Activated naive CD4-positive, alpha-beta T cell treated with anti-CD3 and anti-CD28 coated beads, Interleukin-2, amount 10 ng/mL, durations not matched to agents 7 days and 5 days (primary cell): ENCODE results near the gene KIF5A.

Source experiments
- CTCF ChIA-PET: fragments of 350-600 bp; sonication (Branson Sonifier 250); formaldehyde crosslinking; loops from one replicate; lab custom pipeline; 2021; ENCODE audit warnings: antibody characterized with exemption; lab: Charles Lee
- DNase-seq: peaks from one replicate; pipeline ENCODE4 v3.0.0-alpha.2; 2020
- H3K27ac Mint-ChIP-seq: one replicate; pipeline ENCODE4 v1.8.0; 2021; ENCODE audit warnings: mild to moderate bottlenecking, moderate library complexity, mixed read lengths
- H3K27me3 Mint-ChIP-seq: one replicate; pipeline ENCODE4 v1.8.0; 2021; ENCODE audit warnings: mild to moderate bottlenecking, mixed read lengths
- H3K36me3 Mint-ChIP-seq: one replicate; pipeline ENCODE4 v1.8.0; 2021; ENCODE audit warnings: mixed read lengths
- H3K4me1 Mint-ChIP-seq: one replicate; pipeline ENCODE4 v1.8.0; 2021; ENCODE audit warnings: mixed read lengths
- H3K4me3 Mint-ChIP-seq: one replicate; pipeline ENCODE4 v1.8.0; 2021; ENCODE audit warnings: mild to moderate bottlenecking, moderate library complexity, mixed read lengths
- H3K9me3 Mint-ChIP-seq: one replicate; pipeline ENCODE4 v1.8.0; 2021; ENCODE audit warnings: mixed read lengths

The KIF5A gene

GRCh38 chr12:57534991-57535543, 14.8 kb upstream of the KIF5A start:
- Mint-ChIP-seq H3K27ac (no peak overlapping the region), H3K4me1 (peaks cover 3% of the 10 kb centered on the region), H3K9me3 (no peaks in the 10 kb centered on the region), H3K27me3 (no peaks in the 10 kb centered on the region), H3K36me3 (peaks cover 45% of the 10 kb centered on the region), H3K4me3 (no peak overlapping the region)
- CTCF ChIA-PET, result interaction anchor here (1.3 to 2.2 kb wide), 2 partner anchors 11 to 17 kb away, joined by 3 to 6 read pairs; no protein-coding TSS in a partner anchor
- DNase-seq, result no peak

- Mint-ChIP-seq H3K9me3 (no peaks in the 10 kb centered on the region), H3K4me1 (peaks cover 3% of the 10 kb centered on the region), H3K4me3 (no peak overlapping the region), H3K27me3 (no peaks in the 10 kb centered on the region), H3K36me3 (peaks cover 43% of the 10 kb centered on the region), H3K27ac (peak overlapping the region; percentile 67)
- DNase-seq, result no peak
- CTCF ChIA-PET, result no interaction called here
These were observed 13.9 kb upstream of the KIF5A start for GRCh38 chr12:57535764-57536596.

GRCh38 chr12:57536597-57536942, 13.3 kb upstream of the KIF5A start:
- DNase-seq, result no peak
- H3K27ac Mint-ChIP-seq, result no peak overlapping the region
- H3K27me3 Mint-ChIP-seq, result no peaks in the 10 kb centered on the region
- CTCF ChIA-PET, result interaction anchor here (1.4 kb wide), 1 partner anchor 10 kb away, joined by 4 read pairs; the partner anchor contains the start of gene DCTN2
- H3K9me3 Mint-ChIP-seq, result no peaks in the 10 kb centered on the region
- peaks cover 3% of the 10 kb centered on the region for H3K4me1 Mint-ChIP-seq
- H3K4me3 Mint-ChIP-seq, result no peak overlapping the region
- H3K36me3 Mint-ChIP-seq, result peaks cover 40% of the 10 kb centered on the region

GRCh38 chr12:57539134-57539768, 10.6 kb upstream of the KIF5A start:
- Mint-ChIP-seq H3K36me3 (peaks cover 34% of the 10 kb centered on the region), H3K27ac (no peak overlapping the region), H3K4me3 (no peak overlapping the region), H3K9me3 (no peaks in the 10 kb centered on the region), H3K4me1 (peaks cover 12% of the 10 kb centered on the region), H3K27me3 (no peaks in the 10 kb centered on the region)
- no peak for DNase-seq
- CTCF ChIA-PET, result no interaction called here

- H3K4me3 Mint-ChIP-seq, result no peak overlapping the region
- CTCF ChIA-PET, result no interaction called here
- H3K27ac Mint-ChIP-seq, result no peak overlapping the region
- H3K27me3 Mint-ChIP-seq, result no peaks in the 10 kb centered on the region
- peaks cover 32% of the 10 kb centered on the region for H3K36me3 Mint-ChIP-seq
- DNase-seq, result no peak
- no peaks in the 10 kb centered on the region for H3K9me3 Mint-ChIP-seq
- peaks cover 26% of the 10 kb centered on the region for H3K4me1 Mint-ChIP-seq
These were observed 8.8 kb upstream of the KIF5A start for GRCh38 chr12:57541001-57541400.

- CTCF ChIA-PET, result no interaction called here
- peaks cover 32% of the 10 kb centered on the region for H3K36me3 Mint-ChIP-seq
- no peak for DNase-seq
- no peak overlapping the region for H3K4me3 Mint-ChIP-seq
- no peak overlapping the region for H3K27ac Mint-ChIP-seq
- peaks cover 31% of the 10 kb centered on the region for H3K4me1 Mint-ChIP-seq
- H3K9me3 Mint-ChIP-seq, result no peaks in the 10 kb centered on the region
- no peaks in the 10 kb centered on the region for H3K27me3 Mint-ChIP-seq
These were observed 8.1 kb upstream of the KIF5A start for GRCh38 chr12:57541717-57542116.

- Mint-ChIP-seq H3K27ac (no peak overlapping the region), H3K27me3 (peaks cover 11% of the 10 kb centered on the region), H3K4me1 (peaks cover 36% of the 10 kb centered on the region), H3K9me3 (no peaks in the 10 kb centered on the region), H3K36me3 (peaks cover 26% of the 10 kb centered on the region), H3K4me3 (no peak overlapping the region)
- no peak for DNase-seq
- CTCF ChIA-PET, result interaction anchor here (1.0 kb wide), 1 partner anchor 88 kb away, joined by 3 read pairs; no protein-coding TSS in a partner anchor
These were observed 6.3 kb upstream of the KIF5A start for GRCh38 chr12:57543581-57543980.

- H3K27me3 Mint-ChIP-seq, result peaks cover 34% of the 10 kb centered on the region
- no peaks in the 10 kb centered on the region for H3K9me3 Mint-ChIP-seq
- CTCF ChIA-PET, result interaction anchor here (0.7 to 1.2 kb wide), 6 partner anchors 14 to 83 kb away, joined by 3 to 4 read pairs (median 3); no protein-coding TSS in a partner anchor
- H3K4me3 Mint-ChIP-seq, result peak overlapping the region; percentile 99
- H3K36me3 Mint-ChIP-seq, result peaks cover 25% of the 10 kb centered on the region
- H3K4me1 Mint-ChIP-seq, result peaks cover 52% of the 10 kb centered on the region
- H3K27ac Mint-ChIP-seq, result peak overlapping the region; percentile 91
- no peak for DNase-seq
These were observed 3.9 kb upstream of the KIF5A start for GRCh38 chr12:57545809-57546437.

GRCh38 chr12:57546438-57547287, 3.2 kb upstream of the KIF5A start, which contains the start of gene DCTN2:
DCTN2 (minus strand) TSS chr12:57547192; CDS start chr12:57547063, 129 bp downstream.
- peaks cover 38% of the 10 kb centered on the region for H3K27me3 Mint-ChIP-seq
- peak; percentile 98 for DNase-seq
- peak within 1 kb of the TSS; percentile 99 for H3K4me3 Mint-ChIP-seq
- no peaks in the 10 kb centered on the region for H3K9me3 Mint-ChIP-seq
- H3K36me3 Mint-ChIP-seq, result peaks cover 22% of the 10 kb centered on the region
- peaks cover 53% of the 10 kb centered on the region for H3K4me1 Mint-ChIP-seq
- H3K27ac Mint-ChIP-seq, result peak within 1 kb of the TSS; percentile 91
- CTCF ChIA-PET, result interaction anchor here (0.7 to 1.2 kb wide), 6 partner anchors 10 to 71 kb away, joined by 3 to 4 read pairs (median 3); no protein-coding TSS in a partner anchor

GRCh38 chr12:57547288-57548012, 2.4 kb upstream of the KIF5A start:
- Mint-ChIP-seq H3K27ac (peak overlapping the region; percentile 91), H3K27me3 (peaks cover 41% of the 10 kb centered on the region), H3K36me3 (peaks cover 22% of the 10 kb centered on the region), H3K4me1 (peaks cover 53% of the 10 kb centered on the region), H3K9me3 (no peaks in the 10 kb centered on the region), H3K4me3 (peak overlapping the region; percentile 99)
- CTCF ChIA-PET, result interaction anchor here (1.0 to 1.2 kb wide), 2 partner anchors 23 to 36 kb away, joined by 3 read pairs; no protein-coding TSS in a partner anchor
- DNase-seq, result no peak

GRCh38 chr12:57548013-57548315, 1.9 kb upstream of the KIF5A start:
- Mint-ChIP-seq H3K9me3 (no peaks in the 10 kb centered on the region), H3K27me3 (peaks cover 46% of the 10 kb centered on the region), H3K4me3 (no peak overlapping the region), H3K36me3 (peaks cover 18% of the 10 kb centered on the region), H3K4me1 (peaks cover 53% of the 10 kb centered on the region), H3K27ac (no peak overlapping the region)
- DNase-seq, result no peak
- CTCF ChIA-PET, result no interaction called here

GRCh38 chr12:57548488-57548887, 1.4 kb upstream of the KIF5A start:
- H3K4me1 Mint-ChIP-seq, result peaks cover 51% of the 10 kb centered on the region
- H3K4me3 Mint-ChIP-seq, result no peak overlapping the region
- peaks cover 16% of the 10 kb centered on the region for H3K36me3 Mint-ChIP-seq
- H3K27ac Mint-ChIP-seq, result no peak overlapping the region
- no peaks in the 10 kb centered on the region for H3K9me3 Mint-ChIP-seq
- DNase-seq, result no peak
- H3K27me3 Mint-ChIP-seq, result peaks cover 50% of the 10 kb centered on the region
- CTCF ChIA-PET, result no interaction called here
